GM19025 (cell line): ENCODE measurements around the gene IL10.
A peak's percentile ranks its signal among the peaks of the same experiment; 100 is the strongest.
"Not testable (repeated sequence)": the region's sequence is repeated elsewhere in the genome, so short reads cannot be mapped to it uniquely, and the experiment has no call there.

Experiments
- ATAC-seq: cut with Tn5 transposase; IDR thresholded peaks from one replicate; pipeline ENCODE4 v1.9.1; 2021; ENCODE audit warnings: mild to moderate bottlenecking, low read depth, moderate library complexity; ENCODE audit not compliant: unreplicated experiment

Gene IL10

GRCh38 chr1:206794294-206794908 lies 22.1 kb upstream of the IL10 start:
- no peak for ATAC-seq

DNA sequence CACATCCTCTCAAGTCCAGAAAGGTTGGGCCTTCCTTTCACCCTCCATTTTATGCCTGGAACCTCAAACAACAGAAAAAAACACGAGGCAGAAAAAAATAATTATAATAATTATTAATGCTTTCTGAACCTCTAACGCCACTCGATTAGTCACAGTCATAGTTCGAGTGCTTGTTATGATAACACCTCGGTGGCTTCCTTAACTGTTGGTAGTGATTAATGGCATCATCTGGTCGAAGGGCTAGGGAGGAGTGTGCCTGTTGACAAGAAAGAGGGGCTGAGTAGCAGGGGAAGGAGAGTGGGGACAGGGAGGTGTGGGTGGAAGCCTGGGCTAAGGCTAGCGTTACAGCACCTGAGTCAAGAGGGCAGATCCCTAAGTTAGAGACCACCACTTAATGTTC lies 21.3 kb upstream of the IL10 start:
- no peak for ATAC-seq

- ATAC-seq, result peak; percentile 56
Measured at GRCh38 chr1:206792939-206793607, 20.8 kb upstream of the IL10 start.

DNA sequence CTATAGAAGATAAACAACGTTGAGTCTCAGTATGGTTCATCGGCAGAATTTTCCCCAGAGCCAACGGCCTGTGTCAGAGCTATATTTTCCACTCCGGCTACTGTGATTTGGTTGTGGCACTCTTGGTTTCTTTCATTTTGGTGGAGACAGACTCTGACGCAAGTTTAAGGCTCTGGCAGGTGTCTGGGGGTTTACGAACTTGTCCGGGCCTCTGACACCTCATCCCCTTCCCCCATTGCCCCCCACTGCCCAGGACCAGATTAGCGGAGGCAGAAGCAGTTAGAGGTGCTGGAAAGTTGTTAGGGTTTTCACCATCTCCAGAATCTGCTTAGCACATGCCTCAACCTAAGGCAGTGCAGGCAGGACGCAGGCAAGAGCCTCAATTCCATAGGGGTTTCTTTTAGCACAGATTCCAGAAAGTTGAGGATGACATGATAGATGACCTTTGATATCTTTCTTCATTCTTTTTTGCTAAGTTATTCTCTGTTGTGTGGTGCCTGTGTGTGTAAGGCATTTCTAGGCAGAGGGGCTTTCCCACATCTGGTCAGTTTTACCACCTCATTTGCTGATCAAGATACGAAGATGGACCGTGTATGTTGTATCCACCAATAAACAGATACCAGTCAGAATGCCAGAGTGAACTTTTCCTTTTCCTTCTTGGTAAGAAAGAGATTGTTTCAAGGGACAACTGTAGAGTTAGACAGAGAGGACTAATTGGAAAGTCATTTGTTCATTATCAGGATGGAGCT lies 18.4 kb upstream of the IL10 start:
- no peak for ATAC-seq

DNA sequence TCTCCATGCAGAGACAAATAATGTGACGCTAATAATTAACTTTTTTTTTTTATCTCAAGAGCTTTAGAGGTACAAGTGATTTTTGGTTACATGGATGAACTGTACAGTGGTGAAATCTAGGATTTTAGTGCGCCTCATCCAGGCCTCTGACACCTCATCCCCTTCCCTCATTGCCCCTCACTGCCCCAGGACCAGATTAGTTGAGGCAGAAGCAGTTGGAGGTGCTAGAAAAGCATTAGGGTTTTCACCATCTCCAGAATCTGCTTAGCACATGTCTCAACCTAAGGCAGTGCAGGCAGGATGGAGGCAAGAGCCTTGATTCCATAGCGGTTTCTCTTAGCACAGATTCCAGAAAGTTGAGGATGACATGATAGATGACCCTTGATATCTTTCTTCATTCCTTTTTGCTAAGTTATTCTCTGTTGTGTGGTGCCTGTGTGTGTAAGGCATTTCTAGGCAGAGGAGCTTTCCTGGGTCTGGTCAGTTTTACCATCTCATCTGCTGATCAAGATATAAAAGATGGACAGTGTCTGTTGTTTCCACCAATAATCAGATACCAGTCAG lies 16.3 kb upstream of the IL10 start:
- ATAC-seq, result no peak

GRCh38 chr1:206787891-206788290 lies 15.6 kb upstream of the IL10 start:
- no peak for ATAC-seq

DNA sequence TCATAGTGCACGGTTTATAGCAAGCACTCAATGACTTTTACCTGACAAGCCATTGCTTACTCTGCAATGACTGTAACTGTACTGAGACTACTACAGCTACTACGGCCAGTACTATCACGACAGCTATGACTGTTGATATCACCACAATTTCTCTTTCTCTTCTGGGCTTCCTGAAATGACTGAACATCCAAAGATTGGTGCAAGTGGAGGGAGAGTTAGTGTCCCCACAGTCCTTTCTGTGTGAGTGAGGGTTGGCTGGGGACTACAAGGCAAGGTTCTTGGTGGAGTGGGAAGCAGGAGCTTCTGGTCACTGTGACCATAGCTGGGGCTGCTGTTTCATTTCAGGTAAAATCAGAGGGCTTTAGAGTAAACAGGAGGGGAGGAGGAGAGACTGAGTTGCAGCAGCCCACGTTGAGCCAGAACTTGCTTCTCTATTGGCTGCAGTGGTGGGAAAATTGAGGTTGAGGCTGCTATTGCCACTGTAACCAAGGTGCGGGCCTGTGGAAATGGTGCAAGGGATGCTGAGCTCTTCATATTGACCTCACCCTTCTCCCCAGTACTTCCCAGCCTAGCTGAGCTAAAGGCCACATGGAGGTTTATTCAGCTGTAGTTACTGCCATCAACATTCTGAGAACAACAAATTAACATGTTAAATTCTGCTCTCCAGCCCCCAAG lies 14.1 kb upstream of the IL10 start:
- ATAC-seq, result no peak

DNA sequence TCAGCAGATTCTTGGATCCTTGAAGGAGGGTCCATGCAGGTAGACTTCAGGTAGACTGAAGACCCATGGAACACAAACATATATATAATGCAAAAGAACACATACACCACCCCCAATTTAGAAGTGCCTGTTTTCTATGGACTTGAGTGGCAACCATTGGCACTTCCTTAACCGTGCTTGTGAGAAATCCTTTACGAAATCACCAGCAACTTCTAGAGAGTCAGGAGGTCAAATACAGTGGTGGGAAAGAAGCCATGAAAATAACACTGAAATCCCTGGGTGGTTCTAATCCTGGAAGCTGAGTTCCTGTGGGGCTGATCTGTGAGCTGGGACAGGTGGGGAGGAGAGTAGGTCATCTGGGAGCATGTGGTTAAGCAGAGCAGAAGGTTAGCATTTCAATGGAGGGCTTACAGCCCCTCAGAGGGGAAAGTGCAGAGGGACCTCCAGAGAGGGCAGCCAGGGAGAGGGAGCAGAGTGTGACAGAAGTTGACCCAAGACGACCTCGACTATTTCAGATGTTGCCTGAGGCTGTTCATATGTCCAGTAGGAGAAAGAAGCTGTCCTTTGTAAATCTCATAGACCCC lies 13.0 kb upstream of the IL10 start:
- ATAC-seq, result no peak

GRCh38 chr1:206784471-206784903 lies 12.2 kb upstream of the IL10 start:
- ATAC-seq, result peak; percentile 65

DNA sequence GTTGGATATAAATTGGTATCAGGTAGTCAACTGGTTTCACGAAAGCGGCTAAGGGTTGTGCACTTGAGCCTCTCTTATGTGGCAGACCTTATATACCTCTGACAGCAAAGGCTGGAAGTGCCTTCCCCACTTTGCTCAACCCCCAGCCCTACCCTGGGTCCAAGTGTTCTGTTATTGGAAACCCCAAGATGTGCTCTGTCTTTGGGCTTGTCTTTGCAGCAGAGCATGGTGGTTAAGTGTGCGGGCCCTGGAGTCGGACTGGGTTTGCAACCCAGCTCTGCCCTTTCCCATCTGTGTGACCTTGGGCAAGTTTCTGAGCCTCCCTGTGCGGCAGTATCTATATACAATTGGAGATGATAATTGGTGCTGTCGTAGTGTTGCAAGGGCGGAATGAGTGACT lies 11.2 kb upstream of the IL10 start:
- no peak for ATAC-seq

DNA sequence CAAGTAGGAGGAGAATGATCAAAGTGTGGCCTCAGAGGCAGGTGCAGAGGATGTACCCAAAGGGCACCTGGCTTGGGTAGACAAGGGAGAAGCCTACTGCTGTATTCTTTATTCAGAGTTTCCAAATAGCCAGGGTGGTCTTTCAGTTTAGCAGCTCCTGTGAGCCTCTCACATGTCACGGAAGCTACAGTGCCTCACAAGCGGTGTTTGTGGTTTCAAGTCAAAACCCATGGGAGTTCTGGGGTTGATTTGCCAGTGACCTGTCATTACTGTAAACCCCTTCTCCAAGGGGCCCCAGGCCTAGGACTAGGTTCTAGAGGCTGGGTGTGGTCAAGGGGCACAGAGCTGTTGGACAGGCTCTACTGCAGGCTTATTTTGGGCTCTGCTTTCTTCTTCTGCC lies 10.2 kb upstream of the IL10 start:
- peak; percentile 54 for ATAC-seq

- no peak for ATAC-seq
Measured at GRCh38 chr1:206779638-206780037, 7.3 kb upstream of the IL10 start.

DNA sequence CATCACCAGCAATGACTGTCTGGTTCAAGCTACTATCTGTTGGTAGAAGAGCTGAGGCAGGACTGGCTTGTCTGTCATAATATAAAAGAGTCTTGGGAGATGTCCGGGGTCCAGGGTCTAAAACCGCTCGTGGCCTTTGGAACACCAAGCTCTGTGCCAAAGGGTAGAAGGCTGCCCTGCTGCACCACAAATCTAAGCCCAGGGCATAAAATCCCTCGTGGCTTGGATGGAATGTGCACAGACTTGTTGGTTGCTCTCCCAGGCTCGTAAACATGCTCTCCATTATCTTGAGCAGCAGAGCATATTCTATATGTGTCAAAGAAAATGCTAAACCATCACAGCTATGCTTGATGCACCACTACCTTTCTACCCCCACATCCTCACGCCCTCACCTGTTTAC lies 6.6 kb upstream of the IL10 start:
- not testable (repeated sequence) for ATAC-seq

DNA sequence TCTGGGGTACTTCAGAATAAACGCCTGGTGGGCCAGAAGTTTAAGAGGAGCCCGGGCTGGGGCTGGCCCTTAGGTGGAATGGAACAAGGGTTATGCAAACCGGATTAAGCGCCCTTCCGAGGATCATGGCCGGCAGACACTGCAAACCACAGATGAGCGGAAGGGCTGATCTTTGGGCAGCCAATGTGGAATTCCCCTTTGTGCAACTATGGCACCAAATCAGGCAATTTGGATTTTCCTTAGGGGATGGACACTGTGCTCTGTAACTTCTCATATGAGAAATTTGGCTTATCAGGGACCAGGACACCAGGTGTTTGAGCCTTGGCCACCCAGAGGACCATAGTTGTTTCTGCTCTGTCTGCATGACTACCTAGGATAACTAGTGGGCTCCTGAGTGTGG lies 5.7 kb upstream of the IL10 start:
- no peak for ATAC-seq

DNA sequence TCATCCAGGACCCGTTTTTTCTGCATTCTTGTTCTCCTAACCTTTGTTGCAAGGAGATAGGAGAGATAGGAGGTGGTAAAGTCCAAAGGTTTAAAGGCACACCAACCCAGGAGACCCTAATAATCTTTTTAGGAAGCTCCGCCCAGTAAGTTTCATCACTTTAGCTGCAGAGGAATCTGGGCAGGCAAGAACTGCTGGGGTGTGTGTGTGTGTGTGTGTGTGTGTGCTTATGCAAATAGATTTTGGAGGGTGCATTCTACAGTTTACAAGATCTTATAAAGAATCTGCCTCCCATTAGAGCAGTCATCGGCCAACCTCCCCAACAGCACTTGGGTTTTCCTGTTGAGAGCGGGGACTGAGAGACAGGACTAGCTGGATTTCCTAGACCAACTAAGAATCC lies 3.9 kb upstream of the IL10 start:
- no peak for ATAC-seq

GRCh38 chr1:206774093-206774492 lies 1.8 kb upstream of the IL10 start:
- ATAC-seq, result no peak

GRCh38 chr1:206771338-206771692 lies 979 bp downstream of the IL10 start:
- ATAC-seq, result no peak

- ATAC-seq, result no peak
Measured at GRCh38 chr1:206770531-206771337, 1.6 kb downstream of the IL10 start, which contains the start of gene IL19. TSS of gene IL19 (plus strand) at chr1:206770773. CDS start at chr1:206836663, 65,890 bp downstream.

- ATAC-seq, result peak; percentile 70
Measured at GRCh38 chr1:206769304-206769731, 3.0 kb downstream of the IL10 start.
